UCSD-AML1 (cell line): Measurements from ENCODE around the gene PLPPR1.

Experiments
- DNase-seq: peaks from one replicate; lab custom pipeline; 2025; ENCODE audit not compliant: unreplicated experiment; lab: John Stamatoyannopoulos, UW

Gene PLPPR1

GRCh38 chr9:101047848-101048397, 19.4 kb downstream of the PLPPR1 start:
- DNase-seq = no peak

GRCh38 chr9:101050650-101051049, 22.1 kb downstream of the PLPPR1 start:
- DNase-seq = no peak

- no peak for DNase-seq
These were observed 26.1 kb downstream of the PLPPR1 start for GRCh38 chr9:101054657-101055056.

- no peak for DNase-seq
These were observed 27.0 kb downstream of the PLPPR1 start for GRCh38 chr9:101055516-101055915.

- DNase-seq = no peak
These were observed 34.2 kb downstream of the PLPPR1 start for GRCh38 chr9:101062686-101063085.

GRCh38 chr9:101063192-101063591, 34.7 kb downstream of the PLPPR1 start:
- no peak for DNase-seq

GRCh38 chr9:101064206-101064605, 35.7 kb downstream of the PLPPR1 start:
- DNase-seq = no peak

GRCh38 chr9:101065930-101066329, 37.4 kb downstream of the PLPPR1 start:
- no peak for DNase-seq

GRCh38 chr9:101068696-101069095, 40.2 kb downstream of the PLPPR1 start:
- no peak for DNase-seq

- DNase-seq = no peak
These were observed 43.7 kb downstream of the PLPPR1 start for GRCh38 chr9:101072259-101072658.

- DNase-seq = no peak
These were observed 44.6 kb downstream of the PLPPR1 start for GRCh38 chr9:101073122-101073521.

- DNase-seq = no peak
These were observed 53.1 kb downstream of the PLPPR1 start for GRCh38 chr9:101081641-101082040.

GRCh38 chr9:101083448-101084202, 55.1 kb downstream of the PLPPR1 start:
- no peak for DNase-seq

GRCh38 chr9:101087426-101087825, 58.9 kb downstream of the PLPPR1 start:
- no peak for DNase-seq

- DNase-seq = no peak
These were observed 64.4 kb downstream of the PLPPR1 start for GRCh38 chr9:101092922-101093321.

GRCh38 chr9:101093620-101094019, 65.1 kb downstream of the PLPPR1 start:
- DNase-seq = no peak

- no peak for DNase-seq
These were observed 66.2 kb downstream of the PLPPR1 start for GRCh38 chr9:101094686-101095085.

GRCh38 chr9:101097210-101097609, 68.7 kb downstream of the PLPPR1 start:
- no peak for DNase-seq

- no peak for DNase-seq
These were observed 69.9 kb downstream of the PLPPR1 start for GRCh38 chr9:101098392-101098791.

GRCh38 chr9:101114317-101114716, 85.8 kb downstream of the PLPPR1 start:
- DNase-seq = no peak

- no peak for DNase-seq
These were observed 86.6 kb downstream of the PLPPR1 start for GRCh38 chr9:101115102-101115501.

- DNase-seq = no peak
These were observed 88.6 kb downstream of the PLPPR1 start for GRCh38 chr9:101117161-101117560.
